ENCODE data around the gene BABAM2. TPM values are rescaled to one million over a fixed set of nuclear protein-coding genes. Genes with fewer than 3 reads are reported as not detected.
"Not testable (repeated sequence)": the region's sequence is repeated elsewhere in the genome, so short reads cannot be mapped to it uniquely, and the experiment has no call there.

BABAM2 gene
- total and polyA plus RNA-seq, 8 donors, result 27.1 to 49.2 (median 28.4) TPM

DNA sequence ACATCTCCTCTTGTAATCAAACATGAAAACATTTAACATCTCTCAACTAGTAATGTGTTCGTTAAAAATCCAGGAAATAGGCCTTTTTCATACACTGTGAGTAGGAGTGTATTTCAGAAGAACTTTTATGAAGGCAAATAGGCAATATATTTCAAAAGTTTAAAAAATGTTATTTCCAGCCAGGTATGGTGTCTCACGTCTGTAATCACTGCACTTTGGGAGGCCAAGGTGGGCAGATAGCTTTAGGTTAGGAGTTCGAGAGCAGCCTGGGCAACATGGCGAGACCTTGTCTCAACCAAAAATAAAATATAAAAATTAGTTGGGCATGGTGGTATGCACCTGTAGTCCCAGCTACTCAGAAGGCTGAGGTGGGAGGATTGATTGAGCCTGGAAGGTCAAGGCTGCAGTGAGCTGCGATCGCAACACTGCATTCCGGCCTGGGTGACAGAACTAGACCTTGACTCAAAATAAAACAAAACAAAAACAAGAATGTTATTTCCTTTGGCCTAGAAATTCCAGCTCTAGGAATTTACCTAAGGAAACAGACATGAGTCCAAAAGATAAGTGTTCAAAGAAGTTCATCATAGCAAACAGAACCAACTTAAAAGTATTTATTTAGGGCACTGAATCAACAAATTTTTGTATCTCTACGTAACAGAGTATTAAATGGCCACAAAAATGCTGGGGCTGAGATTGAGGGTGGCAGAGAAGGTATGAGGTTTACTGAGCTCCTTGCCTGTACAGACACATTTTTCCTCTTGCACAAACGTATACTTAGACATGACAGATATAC is 15.2 kb upstream of the BABAM2 start:
- Histone ChIP-seq H3K9me3 (peaks cover 0 to 7% of the 10 kb centered on the region in 2 donors), H3K27ac (no peak overlapping the region), H3K4me1 (no peaks in the 10 kb centered on the region), H3K36me3 (no peaks in the 10 kb centered on the region), H3K4me3 (no peak overlapping the region), H3K27me3 (no peaks in the 10 kb centered on the region)
- ATAC-seq (no peak), DNase-seq (no peak)
- TF ChIP-seq, protein P1, sequence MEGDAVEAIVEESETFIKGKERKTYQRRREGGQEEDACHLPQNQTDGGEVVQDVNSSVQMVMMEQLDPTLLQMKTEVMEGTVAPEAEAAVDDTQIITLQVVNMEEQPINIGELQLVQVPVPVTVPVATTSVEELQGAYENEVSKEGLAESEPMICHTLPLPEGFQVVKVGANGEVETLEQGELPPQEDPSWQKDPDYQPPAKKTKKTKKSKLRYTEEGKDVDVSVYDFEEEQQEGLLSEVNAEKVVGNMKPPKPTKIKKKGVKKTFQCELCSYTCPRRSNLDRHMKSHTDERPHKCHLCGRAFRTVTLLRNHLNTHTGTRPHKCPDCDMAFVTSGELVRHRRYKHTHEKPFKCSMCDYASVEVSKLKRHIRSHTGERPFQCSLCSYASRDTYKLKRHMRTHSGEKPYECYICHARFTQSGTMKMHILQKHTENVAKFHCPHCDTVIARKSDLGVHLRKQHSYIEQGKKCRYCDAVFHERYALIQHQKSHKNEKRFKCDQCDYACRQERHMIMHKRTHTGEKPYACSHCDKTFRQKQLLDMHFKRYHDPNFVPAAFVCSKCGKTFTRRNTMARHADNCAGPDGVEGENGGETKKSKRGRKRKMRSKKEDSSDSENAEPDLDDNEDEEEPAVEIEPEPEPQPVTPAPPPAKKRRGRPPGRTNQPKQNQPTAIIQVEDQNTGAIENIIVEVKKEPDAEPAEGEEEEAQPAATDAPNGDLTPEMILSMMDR (IDR thresholded peaks at IDR 0.05), result no peak
- intact Hi-C loops (cut with DNase I), result no loop called here

DNA sequence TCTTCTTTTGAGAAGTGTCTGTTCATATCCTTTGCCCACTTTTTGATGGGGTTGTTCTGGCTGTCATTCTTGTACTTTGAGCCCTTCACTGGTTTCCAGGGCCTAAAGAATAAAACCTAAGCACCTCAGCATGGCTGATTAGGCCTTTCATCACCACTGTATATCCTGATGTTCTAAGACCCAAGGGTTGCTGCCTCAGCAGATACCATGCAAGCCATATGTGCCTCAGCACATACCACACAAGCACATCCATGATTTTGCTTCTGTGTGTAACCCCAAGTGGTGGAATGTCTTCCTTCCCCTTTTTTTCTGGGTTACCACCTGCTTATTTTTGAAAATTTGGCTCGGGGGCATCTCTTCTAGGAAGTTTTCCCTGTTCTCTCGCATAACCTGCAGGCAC is 11.7 kb upstream of the BABAM2 start:
- no peaks in the 10 kb centered on the region for H3K27me3 ChIP-seq
- TF ChIP-seq, protein P1 (IDR thresholded peaks at IDR 0.05), result no peak
- DNase-seq, result no peak
- no peak for ATAC-seq
- H3K27ac ChIP-seq, result no peak overlapping the region
- H3K4me1 ChIP-seq, result no peaks in the 10 kb centered on the region
- H3K9me3 ChIP-seq, result peaks cover 0 to 7% of the 10 kb centered on the region in 2 donors
- intact Hi-C loops (cut with DNase I), result no loop called here
- no peaks in the 10 kb centered on the region for H3K36me3 ChIP-seq
- H3K4me3 ChIP-seq, result no peak overlapping the region

DNA sequence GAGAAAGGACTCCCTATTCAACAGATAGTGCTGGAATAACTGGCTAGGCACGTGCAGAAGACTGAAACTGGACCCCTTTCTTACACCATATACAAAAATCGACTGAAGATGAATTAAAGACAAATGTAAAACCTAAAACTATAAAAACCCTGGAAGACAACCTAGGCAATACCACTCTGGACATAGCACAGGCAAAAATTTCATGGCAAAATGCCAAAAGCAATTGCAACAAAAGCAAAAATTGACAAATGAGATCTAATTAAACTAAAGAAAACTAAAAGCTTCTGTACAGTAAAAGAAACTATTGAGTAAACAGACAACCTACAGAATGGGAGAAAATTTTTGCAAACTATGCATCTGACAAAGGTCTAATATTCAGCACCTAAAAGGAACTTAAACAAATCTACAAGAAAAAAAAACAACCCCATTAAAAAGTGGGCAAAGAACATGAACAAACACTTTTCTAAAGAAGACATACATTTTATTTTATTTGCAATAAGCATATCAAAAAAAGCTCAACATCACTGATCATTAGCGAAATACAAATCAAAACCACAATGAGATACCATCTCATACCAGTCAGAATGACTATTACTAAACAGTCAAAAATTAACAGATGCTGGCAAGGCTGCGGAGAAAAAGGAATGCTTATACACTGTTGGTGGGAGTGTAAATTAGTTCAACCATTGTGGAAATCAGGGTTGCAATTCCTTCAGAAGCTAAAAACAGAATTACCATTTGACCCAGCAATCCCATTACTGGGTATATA is 8.5 kb upstream of the BABAM2 start:
- ATAC-seq; H3K4me3 ChIP-seq; H3K27me3 ChIP-seq; H3K9me3 ChIP-seq; H3K4me1 ChIP-seq; intact Hi-C loops (cut with DNase I); DNase-seq; H3K36me3 ChIP-seq; H3K27ac ChIP-seq: not testable (repeated sequence)

DNA sequence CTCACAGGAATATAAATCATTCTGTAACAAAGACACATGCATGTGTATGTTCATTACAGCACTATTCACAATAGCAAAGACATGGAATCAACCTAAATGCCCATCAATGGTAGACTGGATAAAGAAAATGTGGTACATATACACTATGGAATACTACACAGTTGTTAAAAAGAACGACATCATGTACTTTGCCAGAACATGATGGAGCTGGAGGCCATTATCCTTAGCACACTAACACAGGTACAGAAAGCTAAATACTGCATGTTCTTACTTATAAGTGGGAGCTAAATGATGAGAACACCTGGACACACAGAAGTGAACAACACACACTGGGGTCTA is 8.0 kb upstream of the BABAM2 start:
- H3K4me3 ChIP-seq; H3K27ac ChIP-seq; H3K9me3 ChIP-seq; H3K4me1 ChIP-seq; H3K27me3 ChIP-seq; H3K36me3 ChIP-seq; intact Hi-C loops (cut with DNase I); DNase-seq; ATAC-seq: not testable (repeated sequence)

DNA sequence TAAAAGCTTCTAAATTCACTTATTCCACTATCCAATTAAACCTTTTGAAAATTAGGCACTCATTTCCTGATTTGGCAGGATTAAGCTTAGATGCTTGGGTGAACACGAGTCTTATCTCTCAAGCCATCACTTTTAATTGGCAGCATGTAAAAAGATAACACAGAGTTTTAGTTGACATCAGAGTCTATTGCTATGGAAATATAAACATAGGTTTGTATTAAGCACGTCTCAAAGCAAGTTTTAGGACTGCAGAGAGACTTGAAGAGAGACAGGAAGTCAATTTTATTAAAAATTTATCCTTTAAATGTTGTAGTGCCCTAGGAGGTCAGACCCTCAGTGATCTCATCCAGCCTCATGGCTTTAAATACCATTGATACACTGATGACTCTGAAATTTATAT is 5.9 kb upstream of the BABAM2 start:
- ATAC-seq, result no peak
- TF ChIP-seq, protein P1 (IDR thresholded peaks at IDR 0.05), result no peak
- H3K36me3 ChIP-seq, result no peaks in the 10 kb centered on the region
- DNase-seq, result no peak
- H3K4me1 ChIP-seq, result peaks cover 0 to 13% of the 10 kb centered on the region in 2 donors
- no peak overlapping the region for H3K27ac ChIP-seq
- H3K4me3 ChIP-seq, result no peak overlapping the region
- no peaks in the 10 kb centered on the region for H3K9me3 ChIP-seq
- no peaks in the 10 kb centered on the region for H3K27me3 ChIP-seq
- intact Hi-C loops (cut with DNase I), result no loop called here

DNA sequence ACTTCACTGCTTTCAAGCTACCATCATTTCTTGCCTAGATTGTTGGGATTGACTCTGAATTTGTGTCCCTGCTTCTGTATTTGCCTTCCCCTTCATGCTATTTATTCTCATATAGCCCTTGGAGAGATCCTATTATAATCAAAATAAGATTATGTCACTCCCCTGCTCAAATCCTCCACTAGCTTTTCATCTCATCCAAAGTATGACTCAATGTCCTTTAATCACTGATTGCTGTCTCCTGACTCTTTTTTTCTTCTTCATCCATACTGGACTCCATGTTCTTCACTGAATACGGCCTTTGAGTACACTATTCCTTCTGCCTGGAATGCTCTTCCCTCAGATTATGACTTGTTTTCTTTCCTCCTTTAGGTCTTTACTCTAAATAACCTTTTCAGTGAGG is 5.3 kb upstream of the BABAM2 start:
- H3K4me3 ChIP-seq, result no peak overlapping the region
- TF ChIP-seq, protein P1 (IDR thresholded peaks at IDR 0.05), result no peak
- DNase-seq, result no peak
- intact Hi-C loops (cut with DNase I), result no loop called here
- no peaks in the 10 kb centered on the region for H3K36me3 ChIP-seq
- no peaks in the 10 kb centered on the region for H3K9me3 ChIP-seq
- no peak overlapping the region for H3K27ac ChIP-seq
- no peak for ATAC-seq
- no peaks in the 10 kb centered on the region for H3K27me3 ChIP-seq
- H3K4me1 ChIP-seq, result peaks cover 0 to 16% of the 10 kb centered on the region in 2 donors

Measured in left lung (tissue), 10 donors.